HG03095 (cell line): ENCODE data around the gene ZNF816.
"Not testable (repeated sequence)": the region's sequence is repeated elsewhere in the genome, so short reads cannot be mapped to it uniquely, and the experiment has no call there.

Source experiments
- ATAC-seq: cut with Tn5 transposase; IDR thresholded peaks from one replicate; pipeline ENCODE4 v1.9.1; 2021; ENCODE audit warnings: moderate library complexity; ENCODE audit not compliant: unreplicated experiment

The ZNF816 gene

DNA sequence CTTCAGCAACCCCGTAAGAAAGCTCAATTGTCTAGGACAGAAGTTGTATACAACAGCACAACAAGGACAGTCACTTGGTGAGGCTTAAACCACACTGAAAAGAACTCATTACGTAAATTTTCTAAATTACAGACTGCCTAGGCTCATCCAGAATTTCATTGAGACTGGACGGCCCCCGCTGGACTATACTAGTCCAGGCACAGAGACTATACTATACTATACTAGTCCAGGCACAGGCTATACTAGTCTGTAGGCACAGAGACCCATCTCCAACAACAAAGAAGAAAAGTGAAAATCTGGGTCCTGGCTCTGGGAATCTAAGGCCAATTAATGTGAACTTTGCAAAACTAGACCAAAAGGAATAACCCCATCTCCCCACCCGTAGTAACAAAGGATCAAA is 700 bp downstream of the ZNF816 start:
- no peak for ATAC-seq

DNA sequence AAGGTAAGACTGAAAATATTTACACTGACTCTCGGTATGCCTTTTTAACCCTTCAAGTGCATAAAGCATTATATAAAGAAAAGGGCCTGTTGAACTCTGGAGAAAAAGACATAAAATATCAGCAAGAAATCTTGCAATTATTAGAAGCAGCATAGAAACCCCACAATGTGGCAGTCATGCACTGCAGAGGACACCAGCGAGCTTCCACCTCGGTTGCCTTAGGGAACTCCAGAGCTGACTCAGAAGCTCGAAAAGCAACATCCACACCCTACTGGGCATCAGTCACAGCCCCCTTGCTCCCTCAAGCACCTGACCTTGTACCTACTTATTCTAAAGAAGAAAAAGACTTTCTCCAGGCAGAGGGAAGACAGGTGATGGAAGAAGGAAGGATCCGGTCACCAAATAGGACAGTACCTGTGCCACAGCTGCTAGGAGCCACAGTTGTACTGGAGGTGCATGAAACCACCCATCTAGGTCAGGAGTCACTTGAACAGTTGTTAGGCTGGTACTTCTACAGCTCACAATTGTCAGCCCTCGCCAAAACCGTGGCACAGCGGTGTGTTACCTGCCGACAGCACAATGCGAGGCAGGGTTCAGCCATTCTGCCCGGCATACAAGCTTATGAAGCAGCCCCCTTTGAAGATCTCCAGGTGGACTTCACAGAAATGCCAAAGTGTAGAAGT is 2.9 kb downstream of the ZNF816 start:
- ATAC-seq = no peak

DNA sequence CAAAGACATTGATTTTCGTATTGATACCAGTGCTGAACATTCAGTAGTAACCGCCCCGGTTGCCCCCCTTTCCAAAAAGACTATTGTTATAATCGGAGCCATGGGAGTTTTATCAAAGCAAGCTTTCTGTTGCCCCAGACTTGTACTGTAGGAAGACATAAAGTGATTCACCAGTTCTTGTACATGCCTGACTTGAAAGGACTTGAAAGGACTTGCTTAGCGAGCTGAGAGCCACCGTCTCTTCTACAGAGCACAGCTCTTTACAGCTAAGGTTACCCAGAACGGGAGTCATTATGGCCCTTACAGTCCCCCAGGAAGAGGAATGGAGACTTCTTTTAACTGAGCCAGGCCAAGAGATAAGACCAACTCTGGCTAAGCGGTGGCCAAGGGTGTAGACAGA is 5.1 kb downstream of the ZNF816 start:
- ATAC-seq = no peak

DNA sequence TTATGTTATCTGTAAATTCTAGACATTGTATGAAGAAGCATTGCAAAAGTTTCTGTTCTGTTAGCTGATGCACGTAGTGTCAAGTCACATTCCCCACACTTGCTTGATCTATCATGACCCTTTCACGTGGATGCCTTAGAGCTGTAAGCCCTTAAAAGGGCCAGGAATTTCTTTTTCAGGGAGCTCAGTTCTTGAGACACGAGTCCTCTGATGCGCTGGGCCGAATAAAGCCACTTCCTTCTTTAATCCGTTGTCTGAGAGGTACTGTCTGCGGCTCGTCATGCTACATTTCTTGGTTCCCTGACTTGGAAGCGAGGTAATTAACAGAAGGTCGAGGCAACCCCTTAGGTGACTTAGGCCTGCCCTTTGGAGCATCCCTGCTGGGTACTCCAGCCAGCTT is 5.8 kb downstream of the ZNF816 start:
- ATAC-seq = no peak

DNA sequence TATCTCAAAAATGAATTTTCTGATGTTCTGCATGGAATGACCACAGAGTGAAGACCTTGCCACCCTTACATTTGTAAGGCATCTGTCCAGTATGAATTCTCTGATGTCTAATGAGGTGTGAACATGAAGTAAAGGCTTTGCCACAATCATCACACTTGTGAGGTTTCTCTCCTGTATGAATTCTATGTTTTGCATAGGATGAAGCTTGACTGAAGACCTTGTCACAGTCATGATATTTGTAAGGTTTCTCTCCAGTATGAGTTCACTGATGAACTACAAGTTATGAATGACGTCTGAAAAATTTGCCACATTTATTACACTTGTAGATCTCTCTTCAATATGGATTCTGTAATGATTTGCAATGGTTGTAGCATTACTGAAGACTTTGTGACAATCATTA is 13.3 kb downstream of the ZNF816 start:
- ATAC-seq = no peak

DNA sequence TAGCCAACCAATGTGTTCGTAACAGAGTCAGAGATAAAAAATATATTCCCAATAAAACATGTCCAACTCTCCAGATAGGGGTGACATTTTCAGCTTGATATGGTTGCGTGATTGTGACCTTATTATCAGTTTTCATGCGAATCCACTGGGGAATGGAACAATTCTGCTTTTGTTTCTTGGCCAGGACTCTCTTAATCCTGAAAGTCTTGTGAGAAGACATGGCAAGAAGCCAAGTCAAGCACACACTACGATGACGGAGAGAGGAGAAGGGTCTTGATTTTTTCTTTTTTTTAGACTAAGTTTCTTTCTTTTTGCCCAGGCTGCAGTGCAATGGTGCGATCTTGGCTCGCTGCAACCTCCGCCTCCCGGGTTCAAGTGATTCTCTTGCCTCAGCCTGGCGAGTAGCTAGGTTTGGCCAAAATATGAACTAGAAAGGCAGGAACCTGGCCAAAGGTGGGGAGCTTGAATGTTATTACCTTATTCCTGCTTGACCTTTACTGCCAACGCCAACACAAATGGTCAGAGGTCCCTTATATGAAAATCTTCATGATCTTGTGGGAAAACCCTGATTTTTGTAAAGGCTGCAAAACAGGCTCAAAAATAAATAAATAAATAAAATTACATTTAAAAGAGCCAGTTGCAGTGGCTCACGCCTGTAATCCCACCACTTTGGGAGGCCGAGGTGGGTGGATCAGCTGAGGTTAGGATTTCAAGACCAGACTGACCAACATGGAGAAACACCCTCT is 14.5 kb downstream of the ZNF816 start:
- ATAC-seq = no peak

DNA sequence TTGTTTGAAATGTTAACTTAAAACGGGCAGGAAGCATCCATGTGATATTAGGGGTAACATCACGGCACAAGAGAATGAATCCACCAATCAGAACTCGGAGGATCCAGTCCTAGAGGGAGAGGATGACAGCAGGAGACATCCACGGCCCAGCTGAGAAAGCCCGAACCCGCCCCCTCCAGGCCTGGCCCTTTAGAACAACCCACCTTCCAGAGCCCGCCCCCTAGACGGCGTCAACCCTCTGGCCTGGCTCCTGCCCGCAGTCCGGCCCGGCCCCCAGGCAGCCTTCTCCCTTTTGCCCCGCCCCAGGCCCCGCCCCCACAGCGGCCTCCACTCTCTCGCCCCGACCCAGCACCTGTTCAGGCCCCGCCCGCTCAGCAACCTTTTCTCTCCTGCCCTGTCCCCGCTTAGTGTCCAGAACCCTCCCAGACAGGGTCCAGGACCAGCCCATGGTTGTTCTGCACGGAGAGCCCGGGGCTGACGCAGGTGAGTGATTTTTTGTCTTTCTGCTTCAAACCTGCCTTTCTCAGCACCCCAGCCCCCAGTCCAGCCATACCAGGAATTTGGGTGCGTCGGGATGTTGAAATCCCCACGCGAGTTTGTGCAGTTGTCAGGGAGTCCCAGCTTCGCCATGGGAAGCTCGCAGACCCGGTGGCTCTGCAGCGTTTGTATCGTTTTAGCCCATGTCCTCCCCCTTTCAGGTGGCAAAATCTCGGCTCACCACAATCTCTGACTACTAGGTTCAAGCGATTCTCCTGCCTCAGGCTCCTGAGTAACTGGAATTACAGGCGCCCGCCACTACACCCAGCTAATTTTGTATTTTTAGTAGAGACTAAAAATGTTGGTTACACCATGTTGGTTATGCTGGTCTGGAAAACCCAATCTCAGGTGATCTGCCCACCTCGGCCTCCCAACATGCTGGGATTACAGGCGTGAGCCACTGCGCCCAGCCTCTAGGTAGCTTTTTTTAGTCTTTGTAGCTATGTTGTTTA is 16.1 kb downstream of the ZNF816 start:
- ATAC-seq = no peak

DNA sequence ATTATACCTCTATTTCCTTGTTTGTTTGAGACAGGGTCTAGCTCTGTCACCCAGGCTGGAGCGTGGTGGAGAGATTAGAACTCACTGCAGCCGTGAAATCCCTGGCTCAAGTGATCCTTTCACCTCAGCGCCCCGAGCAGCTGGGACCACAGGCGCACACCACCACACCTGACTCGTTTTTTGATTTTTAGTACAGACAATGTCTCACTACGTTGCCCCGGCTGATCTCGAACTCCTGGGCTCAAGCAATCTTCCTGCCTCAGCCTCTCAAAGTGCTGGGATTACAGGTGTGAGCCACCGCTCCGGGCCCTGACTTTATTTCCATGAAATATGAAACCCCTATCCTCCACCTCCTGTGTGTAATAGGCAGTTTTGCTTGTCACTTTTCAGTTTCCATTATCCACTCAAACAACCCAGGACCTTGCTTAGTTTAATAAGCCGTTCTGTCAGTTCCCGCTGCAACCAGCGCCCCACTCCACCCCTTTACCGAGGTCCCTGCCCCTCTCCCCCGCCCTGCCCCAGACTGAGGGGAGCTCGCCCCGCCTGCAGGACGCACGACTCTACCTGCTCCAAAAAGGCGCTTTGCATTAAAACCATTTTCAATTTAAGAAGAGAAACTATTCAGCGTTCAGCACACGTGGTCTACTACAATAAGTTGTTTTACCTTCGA is 16.9 kb downstream of the ZNF816 start:
- ATAC-seq = no peak

DNA sequence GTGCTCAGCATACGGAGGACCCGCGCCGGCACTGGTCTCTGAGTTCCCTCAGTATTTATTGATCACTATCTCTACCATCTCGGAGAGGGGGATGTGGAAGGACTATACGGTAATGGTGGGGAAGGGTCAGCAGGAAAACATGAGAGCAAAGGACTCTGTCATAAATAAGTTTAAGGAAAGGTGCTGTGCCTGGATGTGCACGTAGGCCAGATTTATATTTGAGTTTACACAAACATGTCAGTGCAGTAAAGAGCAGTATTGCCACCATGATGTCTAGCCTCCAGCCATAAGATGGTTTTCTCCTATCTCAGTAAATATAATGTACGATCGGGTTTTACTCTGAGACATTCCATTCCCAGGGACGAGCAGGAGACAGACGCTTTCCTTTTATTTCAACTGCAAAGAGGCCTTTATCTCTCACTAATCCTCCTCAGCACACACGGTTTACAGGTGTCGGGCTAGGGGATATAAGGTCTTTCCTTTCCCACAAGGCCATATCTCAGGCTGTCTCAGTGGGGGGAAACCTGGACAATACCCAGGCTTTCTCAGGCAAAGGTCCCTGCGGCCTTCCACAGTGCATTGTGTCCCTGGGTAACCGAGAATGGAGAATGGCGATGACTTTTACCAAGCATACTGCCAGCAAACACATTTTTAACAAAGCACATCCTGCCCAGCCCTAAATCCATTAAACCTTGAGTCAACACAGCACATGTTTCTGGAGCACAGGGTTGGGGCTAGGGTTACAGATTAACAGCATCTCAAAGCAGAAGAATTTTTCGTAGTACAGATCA is 17.8 kb downstream of the ZNF816 start:
- not testable (repeated sequence) for ATAC-seq

DNA sequence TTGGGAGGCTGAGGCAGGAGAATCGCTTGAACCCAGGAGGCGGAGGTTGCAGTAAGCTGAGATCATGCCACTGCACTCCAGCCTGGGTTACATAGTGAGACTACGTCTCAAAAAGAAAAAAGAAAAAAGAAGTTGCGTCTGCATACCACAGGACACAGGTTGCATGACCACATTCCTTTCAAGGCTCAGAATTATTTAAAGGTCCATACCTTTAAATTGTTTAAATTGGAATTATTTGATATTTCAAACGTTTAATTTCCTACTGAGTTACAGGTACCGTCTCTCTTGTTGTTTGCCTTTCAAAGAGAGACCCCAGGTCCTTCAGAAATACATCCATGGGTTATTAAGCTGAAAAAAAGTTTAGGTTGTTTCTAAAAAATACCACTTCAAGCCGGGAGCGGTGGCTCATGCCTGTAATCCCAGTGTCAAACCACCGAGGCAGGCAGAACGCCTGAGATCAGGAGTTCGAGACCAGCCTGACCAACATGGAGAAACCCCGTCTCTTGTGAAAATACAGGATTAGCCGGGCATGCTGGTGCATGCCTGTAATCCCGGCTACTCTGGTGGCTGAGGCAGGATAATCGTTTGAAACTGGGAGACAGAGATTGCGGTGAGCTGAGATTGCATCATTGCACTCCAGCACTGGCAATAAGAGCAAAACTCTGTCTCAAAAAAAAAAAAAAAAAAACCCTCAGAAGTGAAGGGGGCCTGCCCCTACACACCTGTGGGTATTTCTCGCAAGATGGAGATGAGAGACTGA is 18.6 kb downstream of the ZNF816 start:
- no peak for ATAC-seq

DNA sequence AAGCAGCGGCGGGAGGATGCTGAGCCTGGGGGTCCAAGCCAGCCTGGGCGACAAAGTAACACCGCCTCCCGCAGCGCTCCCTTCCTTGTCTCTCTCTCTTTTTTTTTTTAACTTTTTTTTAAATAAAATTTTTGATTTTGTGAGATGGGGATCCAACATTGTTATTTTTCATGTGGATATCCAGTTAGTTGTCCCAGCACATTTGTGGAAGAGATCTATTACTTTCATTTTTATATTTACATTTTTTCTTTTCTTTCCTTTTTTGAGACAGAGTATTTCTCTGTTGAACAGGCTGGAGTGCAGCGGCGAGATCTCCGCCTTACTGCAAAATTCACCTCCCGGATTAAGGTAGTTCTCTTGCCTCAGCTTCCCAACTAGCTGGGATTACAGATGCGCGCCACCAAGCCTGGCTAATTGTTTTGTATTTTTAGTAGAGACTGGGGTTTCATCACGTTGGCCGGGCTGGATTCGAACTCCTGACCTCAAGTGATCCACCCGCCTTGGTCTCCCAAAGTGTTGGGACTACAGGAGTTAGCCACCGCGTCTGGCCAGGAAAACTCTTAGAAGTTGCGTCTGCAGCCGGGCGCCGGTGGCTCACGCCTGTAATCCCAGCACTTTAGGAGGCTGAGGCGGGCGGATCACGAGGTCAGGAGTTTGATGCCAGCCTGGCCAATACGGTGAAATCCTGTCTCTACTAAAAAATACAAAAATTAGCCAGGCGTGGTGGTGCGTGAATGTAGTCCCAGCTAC is 19.4 kb downstream of the ZNF816 start:
- ATAC-seq = no peak

DNA sequence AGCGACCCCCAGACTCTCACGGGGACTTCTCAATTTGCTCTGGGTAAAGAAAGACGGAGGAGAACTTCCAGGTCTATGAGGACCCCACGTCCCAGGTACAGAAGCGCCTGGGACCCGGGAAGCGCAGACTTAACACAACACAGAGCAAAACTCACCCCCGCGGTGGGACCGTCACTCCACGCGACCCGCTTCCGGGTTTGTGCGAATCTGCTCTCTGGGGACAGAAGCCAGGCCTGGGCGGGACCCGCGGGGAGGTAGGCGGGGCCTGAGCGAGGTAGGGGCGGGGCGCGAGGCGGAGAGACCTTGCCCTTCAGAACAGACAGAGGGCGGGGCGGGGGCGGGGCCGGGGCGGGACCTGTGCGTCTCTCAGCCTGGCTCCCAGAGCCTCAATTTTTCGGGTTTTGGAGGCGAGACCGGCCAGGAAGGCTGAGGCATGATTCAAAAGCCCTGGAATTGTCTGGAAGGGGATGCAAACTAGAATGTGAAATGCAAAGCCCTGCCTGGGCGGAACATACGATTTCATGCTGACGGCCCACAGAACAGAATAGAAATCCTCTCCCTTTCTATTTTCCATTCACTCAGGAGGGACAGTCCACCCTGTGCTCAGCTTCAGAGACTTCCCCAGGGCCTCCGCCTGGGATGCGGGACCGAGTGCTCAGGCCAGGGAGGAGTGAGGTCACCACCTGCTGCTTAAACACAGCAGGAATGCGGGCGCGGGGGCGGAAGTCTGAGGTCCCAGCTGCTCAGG is 20.1 kb downstream of the ZNF816 start:
- peak; percentile 94 for ATAC-seq

DNA sequence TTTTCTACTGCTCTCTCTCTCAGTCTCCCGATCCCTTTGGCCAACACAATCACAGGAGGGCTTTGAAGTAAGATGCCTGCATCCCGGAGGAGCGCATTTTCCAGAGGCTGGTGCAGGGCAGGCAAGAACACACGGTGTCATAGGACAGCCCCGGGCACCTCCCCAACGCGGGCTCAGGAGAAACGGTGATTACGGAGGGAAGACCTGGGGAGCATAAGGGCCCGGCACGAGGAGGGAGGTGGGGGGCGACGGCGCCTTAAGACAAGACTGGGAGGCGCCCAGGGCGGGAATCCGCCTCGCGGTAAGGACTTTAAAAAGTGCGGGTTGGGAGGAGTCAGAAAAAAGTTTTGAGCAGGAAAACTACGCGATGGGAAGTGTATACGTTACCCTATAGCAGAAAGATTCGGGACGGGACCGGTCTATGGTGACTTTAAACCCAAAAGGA is 20.7 kb downstream of the ZNF816 start:
- ATAC-seq = peak; percentile 15

DNA sequence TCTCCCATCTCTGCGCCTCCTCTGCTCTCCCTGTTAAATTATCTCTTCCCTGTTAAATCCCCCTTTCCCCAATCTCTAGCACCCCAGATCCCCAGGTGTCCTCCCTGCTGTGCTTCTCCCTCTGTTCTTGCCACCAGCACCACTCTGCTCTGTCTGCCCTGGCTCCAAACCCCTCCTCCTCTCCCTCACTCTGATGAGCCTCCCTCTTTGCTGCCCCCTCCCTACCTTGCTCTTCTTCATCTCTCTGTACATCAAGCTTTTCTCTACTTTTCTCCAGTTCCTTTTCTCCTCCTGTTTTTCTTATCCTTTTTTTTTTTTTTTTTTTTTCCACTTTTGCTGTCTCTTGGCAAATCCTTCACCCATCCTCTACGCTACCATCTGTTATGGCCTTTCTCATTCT is 21.2 kb downstream of the ZNF816 start:
- not testable (repeated sequence) for ATAC-seq

DNA sequence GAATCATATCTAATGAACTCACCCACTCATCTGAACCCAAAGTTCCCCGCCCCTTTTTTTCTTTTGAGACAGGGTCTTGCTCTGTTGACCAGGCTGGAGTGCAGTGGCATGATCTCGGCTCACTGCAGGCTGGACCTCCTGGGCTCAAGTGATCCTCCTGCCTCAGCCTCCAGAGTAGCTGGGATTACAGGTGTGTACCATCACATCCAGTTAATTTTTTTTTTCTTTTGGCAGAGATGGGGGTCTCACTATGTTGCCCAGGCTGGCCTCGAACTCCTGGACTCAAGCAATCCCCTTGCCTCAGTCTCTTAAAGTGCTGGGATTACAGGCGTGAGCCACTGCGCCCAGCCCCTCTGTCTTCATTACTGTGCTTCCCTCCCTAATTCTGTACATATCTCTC is 21.8 kb downstream of the ZNF816 start:
- not testable (repeated sequence) for ATAC-seq

DNA sequence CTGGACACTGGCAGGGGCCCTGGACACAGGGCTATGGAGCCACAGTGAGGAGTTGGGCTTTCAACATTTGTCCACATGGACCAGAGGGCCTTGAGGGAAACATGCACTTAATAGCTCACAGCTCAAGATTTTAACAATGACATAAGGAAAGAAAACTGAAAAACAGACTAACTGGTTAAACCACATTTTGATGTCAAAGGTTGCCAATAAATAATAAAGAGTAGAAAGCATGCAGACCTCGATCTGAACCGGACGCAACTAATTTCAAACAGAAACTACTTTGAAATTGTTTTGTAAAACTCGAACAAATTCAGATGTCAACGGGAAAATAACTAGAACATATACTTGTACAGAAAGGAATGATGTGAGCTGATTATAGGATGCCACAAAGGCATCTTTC is 23.9 kb downstream of the ZNF816 start:
- no peak for ATAC-seq

DNA sequence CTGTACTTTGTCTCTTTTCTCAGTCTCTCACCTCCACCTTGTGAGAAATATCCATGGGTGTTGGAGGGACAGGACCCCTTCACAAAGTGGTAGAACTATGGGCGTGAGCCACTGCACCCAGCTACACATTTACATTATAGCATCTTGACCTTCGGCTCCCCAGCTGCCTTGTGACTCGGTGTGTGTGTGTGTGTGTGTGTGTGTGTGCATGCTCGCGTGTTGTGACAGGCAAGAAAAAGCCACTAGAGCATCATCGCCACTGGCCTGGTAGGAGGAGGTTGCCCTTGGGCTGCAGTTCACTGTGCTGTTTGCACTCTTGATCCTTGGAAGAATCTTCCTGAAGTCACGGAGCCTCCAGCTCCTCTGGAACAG is 25.7 kb downstream of the ZNF816 start:
- no peak for ATAC-seq
